K562 (cell line): ENCODE results near the gene ADAM19. TPM values are rescaled to one million over a fixed set of nuclear protein-coding genes. Genes with fewer than 3 reads are reported as not detected.

Experiments used
- ATAC-seq: fragments of 200-7000 bp; cut with Tn5 transposase; 3 replicates; pipeline ENCODE4 v1.9.1; 2020; ENCODE audit warnings: moderate library complexity
- BruUV-seq: library from RNA; stranded (reverse); fragments of 400-500 nt; replicated peaks from 2 replicates; lab custom pipeline; 2021; lab: Mats Ljungman, UMichigan
- CTCF ChIA-PET: fragments of 300-600 bp; formaldehyde crosslinking; extraction: SDS; loops from one replicate; lab custom pipeline; 2021; ENCODE audit warnings: low intra/inter-chr PET ratio; lab: Yijun Ruan, JAX
- POLR2A ChIA-PET: fragments of 300-600, 350-650 bp; sonication (Branson Sonifier 250); formaldehyde crosslinking; extraction: SDS; loops from one replicate; lab custom pipeline; 2021; ENCODE audit warnings: antibody characterized with exemption, inconsistent platforms; lab: Yijun Ruan, JAX
- DNase-seq, 4 experiments: peaks; one replicate each; pipeline versions ENCODE4 v3.0.0 to v3.0.0-alpha.2; 2011 to 2018; ENCODE audit warnings: low spot score in 3 of 4, mixed read lengths in 3 of 4; ENCODE audit errors: extremely low read depth in 1 of 4
- FAIRE-seq: peaks from 2 replicates; lab custom pipeline; 2011; peaks lifted over from hg19 to GRCh38; lab: Jason Lieb, UNC
- H2AFZ ChIP-seq: 2 replicates; pipeline ENCODE4 v1.6.0; 2011; ENCODE audit warnings: low read depth, low read length, control low read depth, inconsistent platforms
- H3K27ac ChIP-seq: fragments of 200-600 bp; 3 replicates; pipeline ENCODE4 v1.8.0; 2011; ENCODE audit warnings: low read depth, mild to moderate bottlenecking, control low read depth, inconsistent platforms, low read length, moderate library complexity, mixed read lengths; ENCODE audit errors: extremely low read depth
- H3K27me3 ChIP-seq, 2 experiments: fragments of 300-600 bp in 1 of 2; 2 replicates in 1 of 2; 3 replicates in 1 of 2; pipeline versions ENCODE4 v1.6.0 to v1.8.0; 2011; ENCODE audit warnings: inconsistent platforms in 2 of 2, low read length in 2 of 2, mild to moderate bottlenecking in 1 of 2, mixed read lengths in 1 of 2, moderate library complexity in 1 of 2; ENCODE audit not compliant: control insufficient read depth in 2 of 2, insufficient read depth in 2 of 2
- H3K36me3 ChIP-seq: fragments of 300-600 bp; 3 replicates; pipeline ENCODE4 v1.8.0; 2011; ENCODE audit warnings: mild to moderate bottlenecking, low read length, inconsistent platforms; ENCODE audit not compliant: control insufficient read depth, insufficient read depth
- H3K4me1 ChIP-seq, 2 experiments: fragments of 200-600 bp in 1 of 2; replicated peaks in 1 of 2; 2 replicates in 1 of 2; 3 replicates in 1 of 2; pipeline versions ENCODE4 v1.5.1 to v1.8.0; 2011; ENCODE audit warnings: inconsistent platforms in 2 of 2, low read length in 2 of 2, mild to moderate bottlenecking in 1 of 2, mixed read lengths in 1 of 2, moderate library complexity in 1 of 2; ENCODE audit not compliant: control insufficient read depth in 2 of 2, insufficient read depth in 2 of 2
- H3K4me2 ChIP-seq: 2 replicates; pipeline ENCODE4 v1.6.1; 2011; ENCODE audit warnings: low read length, control low read depth, inconsistent platforms, mixed read lengths; ENCODE audit not compliant: insufficient read depth
- H3K4me3 ChIP-seq: fragments of 200-600 bp; sonication (generic), shearing (Covaris generic); 2 replicates; pipeline ENCODE4 v1.5.1; 2016; ENCODE audit warnings: control low read depth, inconsistent platforms
- H3K79me2 ChIP-seq: fragments of 200-600 bp; 3 replicates; pipeline ENCODE4 v1.8.0; 2011; ENCODE audit warnings: low read length, inconsistent platforms; ENCODE audit not compliant: control insufficient read depth, insufficient read depth
- H3K9ac ChIP-seq, 2 experiments: 2 replicates each; pipeline versions ENCODE4 v1.6.0 to v1.6.1; 2011; ENCODE audit warnings: low read depth in 2 of 2, low read length in 2 of 2, control low read depth in 1 of 2, inconsistent platforms in 1 of 2, mild to moderate bottlenecking in 1 of 2, mixed read lengths in 1 of 2; ENCODE audit not compliant: insufficient read depth in 1 of 2
- H3K9me1 ChIP-seq: one replicate; pipeline ENCODE4 v1.6.0; 2011; ENCODE audit warnings: inconsistent platforms, mild to moderate bottlenecking, low read length, moderate library complexity; ENCODE audit not compliant: control insufficient read depth, insufficient read depth
- H3K9me3 ChIP-seq: replicated peaks from 2 replicates; pipeline ENCODE4 v1.5.1; 2011; ENCODE audit warnings: low read depth, low read length, inconsistent platforms; ENCODE audit not compliant: control insufficient read depth, insufficient read depth
- H4K20me1 ChIP-seq: replicated peaks from 2 replicates; pipeline ENCODE4 v1.6.1; 2011; ENCODE audit warnings: low read length, inconsistent platforms, mixed read lengths; ENCODE audit not compliant: control insufficient read depth, insufficient read depth
- CBFA2T3 ChIP-seq: fragments of 450-650 bp; IDR thresholded peaks from 2 replicates; pipeline ENCODE4 v1.6.1; 2017
- CBX3 ChIP-seq, 2 experiments: IDR thresholded peaks; 1 replicate in 1 of 2; 2 replicates in 1 of 2; pipeline ENCODE4 v1.6.1; 2012; ENCODE audit warnings: inconsistent platforms in 2 of 2, low read length in 2 of 2, borderline replicate concordance in 1 of 2, control low read depth in 1 of 2
- CEBPG ChIP-seq, 3 experiments: fragments of 200-800 bp in 1 of 3; sonication (Bioruptor generic) in 1 of 3; sonication (generic) in 1 of 3; formaldehyde crosslinking in 1 of 3; IDR thresholded peaks in 2 of 3; conservative IDR thresholded peaks in 1 of 3; 2 replicates each; pipeline versions ENCODE4 v1.6.1 to v1.8.0; 2016 to 2022; ENCODE audit warnings: missing compliant biosample characterization in 2 of 3, missing genetic modification characterization in 2 of 3, mild to moderate bottlenecking in 1 of 3, missing genetic modification reagents in 1 of 3
- ETV1 ChIP-seq: fragments of 450-650 bp; conservative IDR thresholded peaks from 2 replicates; pipeline ENCODE4 v1.6.1; 2016; ENCODE audit warnings: missing genetic modification characterization, control low read depth, low read depth, missing compliant biosample characterization
- HNRNPUL1 ChIP-seq: fragments of 200-400 bp; formaldehyde crosslinking; IDR thresholded peaks from 2 replicates; pipeline ENCODE4 v1.6.1; 2017; ENCODE audit warnings: low read length
- KAT8 ChIP-seq: fragments of 450-650 bp; IDR thresholded peaks from 2 replicates; pipeline ENCODE4 v1.6.1; 2016; ENCODE audit warnings: low read depth, mild to moderate bottlenecking
- KDM1A ChIP-seq, 2 experiments: fragments of 450-650 bp; IDR thresholded peaks; 2 replicates each; pipeline ENCODE4 v1.6.1; 2016; ENCODE audit warnings: mild to moderate bottlenecking in 2 of 2
- NR2C2 ChIP-seq, 2 experiments: fragments of 200-800 bp in 1 of 2; sonication (Bioruptor generic) in 1 of 2; sonication (generic) in 1 of 2; formaldehyde crosslinking in 1 of 2; IDR thresholded peaks; 2 replicates each; pipeline versions ENCODE4 v1.6.1 to v1.8.0; 2016 to 2022; ENCODE audit warnings: mild to moderate bottlenecking in 1 of 2, missing compliant biosample characterization in 1 of 2, missing genetic modification characterization in 1 of 2, missing genetic modification reagents in 1 of 2
- OTX1 ChIP-seq: fragments of 450-650 bp; formaldehyde crosslinking; IDR thresholded peaks from 2 replicates; pipeline ENCODE4 v1.4.0; 2022; ENCODE audit warnings: mild to moderate bottlenecking
- TAL1 ChIP-seq: fragments of 450-650 bp; IDR thresholded peaks from 2 replicates; pipeline ENCODE4 v1.6.1; 2016; ENCODE audit warnings: mild to moderate bottlenecking
- TCF3 ChIP-seq: sonication (generic); formaldehyde crosslinking; IDR thresholded peaks from 2 replicates; pipeline ENCODE4 v1.4.0; 2020; ENCODE audit warnings: mild to moderate bottlenecking, missing genetic modification reagents
- ZNF395 ChIP-seq: fragments of 200-800 bp; sonication (Bioruptor generic); IDR thresholded peaks from 2 replicates; pipeline ENCODE4 v1.6.1; 2017; ENCODE audit warnings: missing genetic modification characterization, missing compliant biosample characterization
- ZNF717 ChIP-seq: fragments of 250-450 bp; sonication (Bioruptor Pico); IDR thresholded peaks from 2 replicates; pipeline ENCODE4 v1.5.0; 2021
- ZNF77 ChIP-seq: fragments of 250-450 bp; sonication (Bioruptor Pico); IDR thresholded peaks from 2 replicates; pipeline ENCODE4 v1.5.0; 2020
- WGBS: fragments of 100-300 bp; shearing (Covaris generic); methylation state at CpG from one replicate; pipeline ENCODE4 v1.1.6; 2016; ENCODE audit warnings: low coverage, mixed read lengths; ENCODE audit not compliant: insufficient coverage; ENCODE audit errors: missing lambda C conversion rate; 5-methylcytosine and 5-hydroxymethylcytosine counted together
- in situ Hi-C: fragments of 300-500 bp; cut with MboI; formaldehyde crosslinking; loops from 4 replicates; pipeline ENCODE4 v1.15.0; 2018; ENCODE audit warnings: inconsistent platforms, mixed read lengths
- intact Hi-C: fragments of 100-400 bp; cut with micrococcal nuclease; formaldehyde crosslinking; loops from 2 replicates; pipeline ENCODE4 v1.14.2; 2022
- polyA plus RNA-seq, 8 experiments: library from polyadenylated mRNA; depleted of rRNA in 4 of 8; stranded (reverse) in 5 of 8; unstranded in 3 of 8; fragments of >200 nt; fragmentation: Nextera tagmentation in 2 of 8; fragmentation: Illumina TruSeq in 1 of 8; extraction: Ambion mirVana in 2 of 8; extraction: Trizol in 1 of 8; gene quantifications; 2 replicates each; pipeline versions ENCODE4 v1.2.1 to v1.2.3, GENCODE V29; 2011 to 2014; ENCODE audit warnings: inconsistent platforms in 1 of 8, missing spikeins in 1 of 8
- total RNA-seq, 7 experiments: library from RNA; depleted of rRNA in 6 of 7; stranded (reverse); fragments of >200 nt in 6 of 7; fragmentation: Illumina TruSeq in 2 of 7; extraction: Trizol in 2 of 7; gene quantifications; 2 replicates each; pipeline versions ENCODE4 v1.2.1 to v1.2.3, GENCODE V29; 2011 to 2021; ENCODE audit warnings: low replicate concordance in 1 of 7

Gene ADAM19
- total and polyA plus RNA-seq, 9 of the 15 experiments (the other 6 are each of a cell fraction or from before 2014, with no cell fraction given): 0.11 to 1.1 (median 0.43) TPM

- H3K4me3 ChIP-seq: no peak overlapping the region
- H4K20me1 ChIP-seq: no peaks in the 10 kb centered on the region
- H3K36me3 ChIP-seq: no peaks in the 10 kb centered on the region
- H3K9ac ChIP-seq: no peak overlapping the region
- no peak for ATAC-seq
- H3K9me1 ChIP-seq: no peaks in the 10 kb centered on the region
- POLR2A ChIA-PET: interaction anchor here (1.3 kb wide), 1 partner anchor 9 kb away, joined by 3 read pairs; no protein-coding TSS in a partner anchor
- H3K9me3 ChIP-seq: no peaks in the 10 kb centered on the region
- peaks cover 6 to 20% of the 10 kb centered on the region in 2 experiments; a peak in 3 of 5 replicates for H3K4me1 ChIP-seq
- no peak for DNase-seq
- H3K79me2 ChIP-seq: no peaks in the 10 kb centered on the region
- in situ Hi-C loops: no loop called here
- CTCF ChIA-PET: no interaction called here
- intact Hi-C loops: no loop called here
- peak; percentile 44 for FAIRE-seq
- no peak overlapping the region for H3K27ac ChIP-seq
- peak; percentile 27; the same call in 1 of the 2 replicates for TF ChIP-seq TAL1
- TF ChIP-seq OTX1: no peak
- peak; percentile 38; the same call in 1 of the 2 replicates for TF ChIP-seq TCF3
- no peak for TF ChIP-seq CBX3 (IDR thresholded peaks at IDR 0.05; ENCODE audit: borderline replicate concordance in 1 of 2, low read length in 2 of 2)
- 0 out of 4 replicates have a peak, but pooled peaks of 1 of the 2 experiments have one; percentile 31 for TF ChIP-seq KDM1A (IDR thresholded peaks at IDR 0.05)
- TF ChIP-seq NR2C2 (CRISPR knock-in tag; IDR thresholded peaks at IDR 0.05): no peak
- TF ChIP-seq NR2C2 (tag; IDR thresholded peaks at IDR 0.05): 0 out of 2 replicates have a peak, but pooled peaks have one; percentile 20
- no peak for TF ChIP-seq ZNF77 (CRISPR knock-in tag)
- TF ChIP-seq CBFA2T3: peak; percentile 39; the same call in 1 of the 2 replicates
- TF ChIP-seq ZNF717 (CRISPR knock-in tag): no peak
- 0 out of 2 replicates have a peak, but pooled peaks have one; percentile 27 for TF ChIP-seq ZNF395 (CRISPR knock-in tag)
- TF ChIP-seq KAT8: no peak
- TF ChIP-seq CEBPG (CRISPR knock-in tag; IDR thresholded peaks at IDR 0.05): no peak
- peak in 1 of 2 experiments; percentile 33; a peak in 1 of 4 replicates for TF ChIP-seq CEBPG (tag; conservative IDR thresholded peaks at IDR 0.05 in 1 of 2, IDR thresholded peaks at IDR 0.05 in 1 of 2)
- TF ChIP-seq HNRNPUL1: no peak
- TF ChIP-seq ETV1 (tag): 0 out of 2 replicates have a peak, but pooled peaks have one; percentile 7
- WGBS: 21% methylated on average over 4 of the region's 4 CpGs
- no TSS peak for BruUV-seq
- H2AFZ ChIP-seq: peak overlapping the region; percentile 21; the same call in 1 of the 2 replicates
- H3K4me2 ChIP-seq: no peak overlapping the region
- H3K27me3 ChIP-seq: peaks cover 0 to 11% of the 10 kb centered on the region in 2 experiments; a peak in 2 of 5 replicates
These were observed 1.1 kb upstream of the ADAM19 start for GRCh38 chr5:157576678-157577077.
